Esophagus muscularis mucosa (tissue), 4 donors: ENCODE results near the gene MANEAL. TPM values are rescaled to one million over a fixed set of nuclear protein-coding genes. Genes with fewer than 3 reads are reported as not detected.

Experiments used
- DNase-seq: peaks from one replicate; pipeline ENCODE4 v3.0.0-alpha.2; 2017; ENCODE audit errors: extremely low spot score
- H3K27ac ChIP-seq, 4 donors: fragments of 200-600 bp; sonication (generic); replicated peaks in 1 of 4; 1 replicate in 3 of 4; 2 replicates in 1 of 4; pipeline ENCODE4 v1.5.1; 2016 to 2019; ENCODE audit warnings: mild to moderate bottlenecking in 1 of 4
- H3K27me3 ChIP-seq, 4 donors: fragments of 200-600 bp; sonication (generic); one replicate each; pipeline versions ENCODE4 v1.5.1 to v1.6.0; 2016 to 2019
- H3K36me3 ChIP-seq, 4 donors: fragments of 200-600 bp; sonication (generic); one replicate each; pipeline ENCODE4 v1.5.1; 2016 to 2019
- H3K4me1 ChIP-seq, 4 donors: fragments of 200-600 bp; sonication (generic); one replicate each; pipeline ENCODE4 v1.5.1; 2016 to 2019
- H3K4me3 ChIP-seq, 4 donors: fragments of 200-600 bp; sonication (generic); 1 replicate in 2 of 4; 2 replicates in 2 of 4; pipeline ENCODE4 v1.5.1; 2016 to 2019; ENCODE audit warnings: mild to moderate bottlenecking in 4 of 4, moderate library complexity in 1 of 4
- H3K9me3 ChIP-seq, 4 donors: fragments of 200-600 bp; sonication (generic); 1 replicate in 3 of 4; 2 replicates in 1 of 4; pipeline ENCODE4 v1.5.1; 2016 to 2019
- CTCF ChIP-seq, 3 experiments: fragments of 200-600 bp in 2 of 3; fragments of 450-650 bp in 1 of 3; sonication (generic) in 2 of 3; IDR thresholded peaks; one replicate each; pipeline ENCODE4 v1.5.1; 2017 to 2019; ENCODE audit warnings: antibody characterized with exemption in 3 of 3, mild to moderate bottlenecking in 2 of 3, moderate library complexity in 1 of 3
- EP300 ChIP-seq: sonication (generic); formaldehyde crosslinking; IDR thresholded peaks from one replicate; pipeline ENCODE4 v1.6.1; 2017; ENCODE audit warnings: antibody characterized with exemption
- POLR2A ChIP-seq: fragments of 450-650 bp; IDR thresholded peaks from one replicate; pipeline ENCODE4 v1.6.1; 2017; ENCODE audit warnings: antibody characterized with exemption, moderate library complexity, mild to moderate bottlenecking, low read depth
- POLR2AphosphoS5 ChIP-seq, 2 donors: sonication (generic); formaldehyde crosslinking; IDR thresholded peaks; one replicate each; pipeline ENCODE4 v1.6.1; 2017; ENCODE audit warnings: antibody characterized with exemption in 2 of 2
- WGBS: methylation state at CpG from one replicate; pipeline ENCODE4 v1.1.5; 2018; 5-methylcytosine and 5-hydroxymethylcytosine counted together
- intact Hi-C: fragments of 100-400 bp; cut with DNase I; formaldehyde crosslinking; loops from one replicate; pipeline ENCODE4 v1.15.1; 2023
- total RNA-seq, 4 donors: library from RNA; depleted of rRNA; stranded (reverse); fragments of >200 nt; gene quantifications; one replicate each; pipeline versions ENCODE4 v1.1.0 to v1.2.1, GENCODE V29; 2016

MANEAL gene
- total RNA-seq, 4 donors from 2014 or later, result 1.2 to 3.3 (median 1.5) TPM

DNA sequence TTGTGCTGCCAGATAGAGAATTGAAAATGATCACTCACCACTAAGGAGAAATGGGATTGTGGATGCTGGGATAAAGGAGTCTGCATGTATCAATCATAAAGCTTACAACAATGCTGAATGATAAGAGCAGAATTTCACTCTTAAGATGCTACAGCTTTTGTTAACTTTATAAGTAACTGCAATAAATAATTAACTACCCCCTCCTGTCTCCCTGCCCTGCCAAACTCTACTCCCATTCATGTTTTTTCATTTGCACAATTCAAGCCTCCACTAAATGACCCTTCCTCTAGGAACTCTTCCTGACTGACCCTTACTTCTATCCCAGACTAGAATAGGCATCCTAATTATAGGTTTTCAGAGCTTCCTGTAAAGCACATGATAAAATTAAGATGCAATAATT, 50.9 kb downstream of the MANEAL start:
- Histone ChIP-seq H3K4me3 (no peak overlapping the region), H3K27me3 (no peaks in the 10 kb centered on the region), H3K36me3 (peaks cover 6 to 29% (median 13%) of the 10 kb centered on the region in 4 donors), H3K9me3 (no peaks in the 10 kb centered on the region), H3K4me1 (peaks cover 0 to 21% (median 4%) of the 10 kb centered on the region in 4 donors), H3K27ac (no peak overlapping the region)
- no peak for DNase-seq
- intact Hi-C loops, result no loop called here
- no peak for TF ChIP-seq EP300
- TF ChIP-seq POLR2A, result no peak
- no peak for TF ChIP-seq POLR2AphosphoS5 (IDR thresholded peaks at IDR 0.05)
- no peak for TF ChIP-seq CTCF (IDR thresholded peaks at IDR 0.05)

GRCh38 chr1:37845049-37845646, 51.5 kb downstream of the MANEAL start:
- intact Hi-C loops, result no loop called here
- DNase-seq, result no peak
- no peaks in the 10 kb centered on the region for H3K9me3 ChIP-seq
- no peak overlapping the region for H3K4me3 ChIP-seq
- TF ChIP-seq POLR2A (no peak), EP300 (no peak), CTCF (IDR thresholded peaks at IDR 0.05) (no peak), POLR2AphosphoS5 (IDR thresholded peaks at IDR 0.05) (no peak)
- H3K4me1 ChIP-seq, result peaks cover 0 to 26% (median 7%) of the 10 kb centered on the region in 4 donors
- WGBS, result 91% methylated on average over 5 of the region's 5 CpGs
- no peak overlapping the region for H3K27ac ChIP-seq
- H3K27me3 ChIP-seq, result no peaks in the 10 kb centered on the region
- peaks cover 0 to 23% (median 8%) of the 10 kb centered on the region in 4 donors for H3K36me3 ChIP-seq

- H3K36me3 ChIP-seq, result peaks cover 0 to 20% (median 4%) of the 10 kb centered on the region in 4 donors
- H3K27ac ChIP-seq, result no peak overlapping the region
- H3K4me3 ChIP-seq, result no peak overlapping the region
- H3K27me3 ChIP-seq, result no peaks in the 10 kb centered on the region
- peaks cover 6 to 32% (median 13%) of the 10 kb centered on the region in 4 donors for H3K4me1 ChIP-seq
- 76% methylated on average over 3 of the region's 3 CpGs for WGBS
- intact Hi-C loops, result no loop called here
- DNase-seq, result no peak
- no peaks in the 10 kb centered on the region for H3K9me3 ChIP-seq
- TF ChIP-seq POLR2A (no peak), EP300 (no peak), CTCF (IDR thresholded peaks at IDR 0.05) (no peak), POLR2AphosphoS5 (IDR thresholded peaks at IDR 0.05) (no peak)
Measured at GRCh38 chr1:37845786-37846185, 52.1 kb downstream of the MANEAL start.

- no peak for DNase-seq
- Histone ChIP-seq H3K36me3 (peaks cover 0 to 15% (median 0%) of the 10 kb centered on the region in 4 donors), H3K27ac (no peak overlapping the region), H3K27me3 (no peaks in the 10 kb centered on the region), H3K4me1 (peaks cover 9 to 40% (median 20%) of the 10 kb centered on the region in 4 donors), H3K9me3 (no peaks in the 10 kb centered on the region), H3K4me3 (no peak overlapping the region)
- WGBS, result 81% methylated on average over 4 of the region's 4 CpGs
- intact Hi-C loops, result no loop called here
- TF ChIP-seq EP300, result no peak
- TF ChIP-seq POLR2A, result no peak
- TF ChIP-seq CTCF (IDR thresholded peaks at IDR 0.05), result no peak
- TF ChIP-seq POLR2AphosphoS5 (IDR thresholded peaks at IDR 0.05), result no peak
Measured at GRCh38 chr1:37846647-37847339, 53.1 kb downstream of the MANEAL start.
